ENCODE data around the gene SLX4IP. TPM values are rescaled to one million over a fixed set of nuclear protein-coding genes. Genes with fewer than 3 reads are reported as not detected.
"Not testable (repeated sequence)": the region's sequence is repeated elsewhere in the genome, so short reads cannot be mapped to it uniquely, and the experiment has no call there.

Gene SLX4IP
- total RNA-seq, 2 donors from 2014 or later = 4.0 to 4.6 TPM

DNA sequence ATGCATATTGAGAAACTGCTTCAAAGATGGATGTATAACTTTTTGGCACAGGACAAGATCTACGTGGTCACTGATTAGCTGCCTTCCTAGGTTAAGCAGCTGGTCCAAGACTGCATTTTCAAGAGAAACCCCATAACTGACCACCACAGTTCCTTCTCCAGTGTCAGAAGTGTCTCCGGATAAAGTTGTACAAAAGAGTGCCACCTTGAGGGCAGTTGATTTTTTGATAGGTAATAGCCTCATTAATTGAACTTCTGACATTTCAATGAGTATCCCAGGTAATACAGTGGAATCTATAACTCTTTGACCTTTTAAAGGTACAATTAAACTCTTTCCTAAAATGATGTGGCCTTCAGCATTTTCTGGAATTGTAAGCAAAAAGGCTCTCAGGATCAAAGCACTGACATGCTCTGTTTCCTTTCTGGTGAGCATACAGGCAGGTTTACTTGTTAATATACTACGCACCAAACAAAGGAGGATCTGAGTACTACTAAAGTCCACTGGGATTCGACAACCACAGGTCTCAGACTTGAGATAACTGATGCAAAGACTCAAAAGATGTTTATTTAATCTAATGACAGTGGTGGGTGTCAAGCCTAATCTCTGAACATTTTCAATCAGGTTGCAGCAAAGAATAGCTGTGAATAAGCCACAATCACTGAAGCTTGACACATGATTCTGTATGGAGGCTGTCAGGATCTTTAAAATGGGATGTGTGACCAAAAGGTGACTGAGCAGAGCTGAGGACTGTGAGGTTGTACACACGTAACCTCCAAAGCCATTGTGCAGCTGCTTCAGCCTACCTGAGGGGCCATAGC is 22.3 kb upstream of the SLX4IP start:
- no peaks in the 10 kb centered on the region for H3K9me3 ChIP-seq (ENCODE audit: control insufficient read depth, low read length, poor library complexity, severe bottlenecking)
- no peak overlapping the region for H3K4me3 Mint-ChIP-seq
- H3K27me3 Mint-ChIP-seq = no peaks in the 10 kb centered on the region
- H3K36me3 Mint-ChIP-seq (ENCODE audit: low read depth) = peaks cover 4% of the 10 kb centered on the region
- H3K27ac Mint-ChIP-seq = no peak overlapping the region
- DNase-seq = no peak
- no peak for ATAC-seq
- H3K4me1 Mint-ChIP-seq = peaks cover 6% of the 10 kb centered on the region

DNA sequence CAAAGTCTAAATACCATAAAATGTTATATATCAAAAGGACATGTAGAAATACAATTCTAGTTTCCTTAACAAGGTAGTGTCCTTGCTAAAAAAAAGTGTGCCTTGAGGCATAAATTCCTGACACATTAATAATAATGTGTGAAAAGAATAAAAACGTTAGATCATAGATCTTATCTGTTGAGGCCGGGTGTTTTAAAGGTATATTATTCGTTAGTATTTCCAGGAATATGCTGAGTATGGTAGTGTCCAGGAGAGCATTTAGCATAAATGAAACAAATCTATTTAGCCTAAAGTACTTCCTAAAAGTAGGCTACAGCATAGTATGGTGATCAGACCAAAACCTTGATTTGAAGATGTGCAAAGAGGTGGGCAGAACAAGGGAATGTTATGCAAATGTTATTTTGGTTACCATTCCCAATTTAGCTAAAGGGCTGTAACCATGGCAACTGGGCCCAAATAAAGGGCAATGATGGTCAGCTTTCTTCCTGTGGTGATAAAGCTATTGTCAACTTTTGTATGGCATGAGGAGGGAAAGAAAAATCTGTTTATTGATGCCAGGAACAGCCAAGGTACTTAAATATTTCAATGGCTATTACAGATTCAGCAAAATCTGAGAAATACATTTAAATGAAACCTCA is 20.0 kb upstream of the SLX4IP start:
- no peak for DNase-seq
- no peaks in the 10 kb centered on the region for H3K9me3 ChIP-seq (ENCODE audit: control insufficient read depth, low read length, poor library complexity, severe bottlenecking)
- peaks cover 8% of the 10 kb centered on the region for H3K4me1 Mint-ChIP-seq
- peaks cover 4% of the 10 kb centered on the region for H3K36me3 Mint-ChIP-seq (ENCODE audit: low read depth)
- no peak for ATAC-seq
- no peak overlapping the region for H3K27ac Mint-ChIP-seq
- no peak overlapping the region for H3K4me3 Mint-ChIP-seq
- no peaks in the 10 kb centered on the region for H3K27me3 Mint-ChIP-seq

DNA sequence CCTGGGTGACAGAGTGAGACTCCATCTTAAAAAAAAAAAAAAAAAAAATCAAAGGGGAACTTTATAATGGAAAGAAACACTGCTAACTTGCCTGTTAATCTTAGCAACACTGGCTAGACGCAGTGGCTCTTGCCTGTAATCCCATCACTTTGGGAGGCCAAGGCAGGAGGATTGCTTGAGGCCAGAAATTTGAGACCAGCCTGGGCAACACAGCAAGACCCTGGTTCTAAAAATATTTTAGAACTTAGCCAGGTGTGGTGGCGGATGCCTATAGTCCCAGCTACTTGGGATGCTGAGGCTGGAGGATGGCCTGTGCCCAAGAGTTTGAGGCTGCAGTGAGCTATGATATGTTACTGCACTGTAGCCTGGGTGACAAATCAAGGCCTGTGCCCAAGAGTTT is 17.9 kb upstream of the SLX4IP start:
- H3K36me3 Mint-ChIP-seq (ENCODE audit: low read depth); DNase-seq; H3K27me3 Mint-ChIP-seq; H3K4me1 Mint-ChIP-seq; H3K4me3 Mint-ChIP-seq; H3K9me3 ChIP-seq (ENCODE audit: control insufficient read depth, low read length, poor library complexity, severe bottlenecking); ATAC-seq: not testable (repeated sequence)
- peak overlapping the region; percentile 61 for H3K27ac Mint-ChIP-seq

DNA sequence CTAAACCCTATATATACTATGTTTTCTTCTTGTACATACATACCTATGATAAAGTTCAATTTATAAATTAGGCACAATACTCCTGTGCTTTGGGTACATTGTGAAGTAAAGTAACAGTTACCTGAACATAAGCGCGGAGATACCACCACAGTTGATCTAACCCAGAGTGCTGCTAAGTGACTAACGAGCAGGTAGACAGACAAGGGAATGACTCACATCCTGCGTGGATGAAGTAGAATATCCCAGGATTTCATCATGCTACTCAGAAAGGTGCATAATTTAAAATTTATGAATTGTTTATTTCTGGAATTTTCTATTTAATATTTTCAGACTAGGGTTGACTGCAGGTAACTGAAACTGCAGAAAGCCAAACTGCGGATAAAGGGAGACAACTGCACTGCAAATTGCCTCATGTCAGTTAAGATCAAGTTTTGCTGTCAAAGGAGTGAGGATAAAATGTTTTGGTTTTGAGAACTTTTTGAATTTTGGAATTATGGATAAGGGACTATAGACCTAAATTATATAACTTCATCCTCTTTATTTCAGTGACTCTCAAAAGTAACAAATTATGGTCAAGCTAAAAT is 15.5 kb upstream of the SLX4IP start:
- Mint-ChIP-seq H3K36me3 (ENCODE audit: low read depth) (peaks cover 6% of the 10 kb centered on the region), H3K27ac (no peak overlapping the region), H3K4me1 (peaks cover 10% of the 10 kb centered on the region), H3K4me3 (no peak overlapping the region), H3K27me3 (no peaks in the 10 kb centered on the region)
- no peaks in the 10 kb centered on the region for H3K9me3 ChIP-seq (ENCODE audit: control insufficient read depth, low read length, poor library complexity, severe bottlenecking)
- DNase-seq = no peak
- ATAC-seq = no peak

DNA sequence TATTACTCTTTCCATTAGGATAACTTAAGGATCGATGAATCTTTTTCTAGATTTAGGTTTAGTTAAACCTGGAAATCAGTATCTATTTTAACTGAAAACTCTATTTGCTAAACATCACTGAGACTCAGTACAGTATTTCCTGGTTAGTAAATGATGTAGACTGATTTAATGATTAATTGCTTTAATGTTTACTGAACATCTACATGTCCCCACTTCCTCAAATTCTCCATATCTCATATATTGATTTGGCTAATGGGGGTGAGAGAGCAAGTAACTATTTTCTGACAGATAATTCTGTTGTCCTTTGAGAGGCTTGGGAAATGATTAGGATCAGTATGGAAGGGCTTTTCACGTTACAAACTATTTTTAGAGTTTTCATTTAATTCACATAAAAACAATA is 11.4 kb upstream of the SLX4IP start:
- no peak overlapping the region for H3K27ac Mint-ChIP-seq
- H3K9me3 ChIP-seq (ENCODE audit: control insufficient read depth, low read length, poor library complexity, severe bottlenecking) = no peaks in the 10 kb centered on the region
- H3K4me1 Mint-ChIP-seq = peaks cover 8% of the 10 kb centered on the region
- no peak overlapping the region for H3K4me3 Mint-ChIP-seq
- DNase-seq = no peak
- H3K36me3 Mint-ChIP-seq (ENCODE audit: low read depth) = peaks cover 2% of the 10 kb centered on the region
- H3K27me3 Mint-ChIP-seq = no peaks in the 10 kb centered on the region
- ATAC-seq = no peak

DNA sequence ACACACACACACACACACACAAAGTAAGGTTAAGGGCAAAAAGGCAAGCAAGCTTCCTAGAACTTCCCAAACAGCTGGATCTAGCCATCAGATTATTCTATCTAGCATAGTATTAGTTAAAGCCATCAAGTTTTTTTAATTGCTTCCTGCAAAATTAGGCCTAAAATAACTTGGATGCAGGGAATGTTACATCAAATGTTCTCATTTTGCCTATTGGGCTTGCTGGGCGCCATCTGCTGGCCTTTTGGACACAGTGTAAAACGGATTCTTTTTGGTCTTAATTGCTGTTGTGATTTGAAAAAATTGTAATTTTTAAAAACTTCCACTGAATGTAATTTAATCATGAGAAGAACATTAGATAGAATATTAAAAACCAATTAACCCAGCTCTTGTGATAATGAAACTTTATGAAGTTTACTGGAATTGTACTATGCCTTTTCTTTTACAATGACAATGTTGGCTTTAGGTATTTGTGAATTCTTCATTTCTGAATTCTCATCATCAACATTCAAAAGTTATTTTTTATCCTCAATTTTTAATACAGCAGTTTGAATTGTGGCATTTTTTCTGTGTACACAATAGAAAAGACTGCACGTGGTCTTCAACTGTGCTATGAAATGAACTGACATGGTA is 7.9 kb upstream of the SLX4IP start:
- ATAC-seq (peak; percentile 56), DNase-seq (peak in 2 of 3 donors; percentile 15 to 25)
- H3K9me3 ChIP-seq (ENCODE audit: control insufficient read depth, low read length, poor library complexity, severe bottlenecking) = no peaks in the 10 kb centered on the region
- Mint-ChIP-seq H3K27ac (peak overlapping the region; percentile 54), H3K36me3 (ENCODE audit: low read depth) (peaks cover 2% of the 10 kb centered on the region), H3K27me3 (no peaks in the 10 kb centered on the region), H3K4me3 (peak overlapping the region; percentile 21), H3K4me1 (peaks cover 31% of the 10 kb centered on the region)

DNA sequence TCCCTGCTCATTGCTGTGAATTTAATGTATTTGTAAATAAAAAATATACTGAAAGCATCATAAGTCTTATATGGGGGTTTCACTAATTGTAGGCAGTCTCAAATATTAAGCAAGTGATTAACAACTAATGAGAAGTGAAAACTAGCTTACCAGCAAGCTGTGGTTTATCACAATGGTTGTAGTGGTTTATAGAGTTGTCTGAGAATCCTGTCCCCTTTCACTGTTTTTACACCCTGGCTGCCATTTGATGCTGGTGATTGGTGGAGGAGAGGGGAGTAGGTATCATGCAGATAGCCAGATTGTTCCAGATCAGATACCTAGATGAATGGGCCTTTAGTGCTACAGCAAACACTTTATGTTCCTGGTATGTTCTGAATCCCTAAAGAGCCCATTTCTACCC is 7.1 kb upstream of the SLX4IP start:
- no peak for DNase-seq
- peaks cover 31% of the 10 kb centered on the region for H3K4me1 Mint-ChIP-seq

DNA sequence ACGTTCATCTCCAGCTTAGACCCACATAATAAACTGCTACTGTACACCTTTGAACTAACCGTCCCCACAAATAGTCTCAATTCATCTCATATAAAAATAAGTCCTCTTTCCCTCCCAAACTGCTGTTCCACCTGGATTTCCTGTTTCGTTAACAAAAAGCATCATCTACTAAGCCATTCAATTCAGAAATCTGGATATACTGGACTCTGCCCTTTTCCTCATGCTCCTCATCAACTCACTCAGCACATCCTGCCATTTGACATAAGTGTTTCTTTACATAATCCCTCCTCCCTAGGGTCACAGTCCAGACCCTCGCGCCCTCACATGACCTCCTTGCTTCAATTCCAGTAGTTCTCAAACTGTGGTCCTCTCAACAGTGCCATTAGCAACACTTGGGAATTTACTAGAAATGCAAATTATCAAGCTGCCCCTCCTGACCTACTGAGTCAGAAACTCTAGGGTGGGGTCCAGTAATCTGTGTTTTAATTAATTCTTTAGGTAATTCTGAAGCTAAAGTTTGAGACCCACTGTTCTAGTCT is 5.6 kb upstream of the SLX4IP start:
- DNase-seq (no peak), ATAC-seq (no peak)
- H3K4me1 Mint-ChIP-seq = peaks cover 35% of the 10 kb centered on the region
- H3K27me3 Mint-ChIP-seq = no peaks in the 10 kb centered on the region
- no peaks in the 10 kb centered on the region for H3K36me3 Mint-ChIP-seq (ENCODE audit: low read depth)
- H3K4me3 Mint-ChIP-seq = no peak overlapping the region
- no peaks in the 10 kb centered on the region for H3K9me3 ChIP-seq (ENCODE audit: control insufficient read depth, low read length, poor library complexity, severe bottlenecking)
- peak overlapping the region; percentile 57 for H3K27ac Mint-ChIP-seq

More for the DNA sequence above, 7.1 kb upstream of the SLX4IP start:
- Mint-ChIP-seq H3K27me3 (no peaks in the 10 kb centered on the region), H3K27ac (peak overlapping the region; percentile 47), H3K36me3 (ENCODE audit: low read depth) (peaks cover 2% of the 10 kb centered on the region), H3K4me3 (no peak overlapping the region)
- no peaks in the 10 kb centered on the region for H3K9me3 ChIP-seq (ENCODE audit: control insufficient read depth, low read length, poor library complexity, severe bottlenecking)
- no peak for ATAC-seq

DNA sequence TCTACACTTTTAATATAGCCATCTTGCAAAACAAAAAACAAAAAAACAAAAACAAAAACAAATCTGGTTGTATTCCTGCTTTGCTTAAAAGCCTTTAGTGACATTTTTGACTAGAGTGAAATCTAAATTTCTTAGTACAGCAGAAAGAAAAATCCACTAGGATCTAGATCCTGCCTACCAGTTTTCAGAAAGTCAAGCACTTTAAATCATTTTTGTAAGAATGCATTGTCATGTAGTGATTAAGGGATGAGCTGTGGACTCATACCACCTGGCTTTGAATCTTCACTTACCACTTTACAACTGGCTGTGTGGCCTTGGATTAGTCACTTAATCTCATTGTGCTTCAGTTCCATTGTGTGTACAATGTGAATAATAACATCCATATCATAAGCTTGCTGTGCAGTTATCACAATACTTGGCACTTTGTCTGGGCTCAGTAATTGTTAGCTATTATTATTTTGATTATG is 5.1 kb upstream of the SLX4IP start:
- Mint-ChIP-seq H3K4me3 (no peak overlapping the region), H3K36me3 (ENCODE audit: low read depth) (no peaks in the 10 kb centered on the region), H3K4me1 (peaks cover 35% of the 10 kb centered on the region), H3K27me3 (no peaks in the 10 kb centered on the region), H3K27ac (peak overlapping the region; percentile 43)
- no peaks in the 10 kb centered on the region for H3K9me3 ChIP-seq (ENCODE audit: control insufficient read depth, low read length, poor library complexity, severe bottlenecking)
- DNase-seq = no peak
- ATAC-seq = no peak

DNA sequence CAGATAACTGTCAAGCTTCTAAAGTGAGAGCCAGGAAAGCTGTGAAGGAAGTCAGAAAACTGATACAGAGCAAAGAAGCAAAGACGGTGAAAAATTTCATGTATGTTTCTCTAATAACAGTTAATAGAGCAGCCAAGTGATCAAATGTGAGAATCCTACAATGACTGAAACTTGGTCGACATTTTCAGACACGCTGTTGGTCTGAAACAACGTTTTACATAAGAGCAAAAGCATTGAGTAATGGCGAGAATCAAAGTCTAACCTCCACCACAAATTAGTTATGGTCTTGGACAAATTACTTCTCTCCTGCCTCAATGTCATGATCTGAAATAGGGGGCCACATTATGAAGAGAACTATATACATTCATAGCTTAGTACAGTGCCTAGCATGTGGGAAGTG is 4.4 kb upstream of the SLX4IP start:
- Mint-ChIP-seq H3K27ac (peak overlapping the region; percentile 43), H3K4me3 (no peak overlapping the region), H3K27me3 (no peaks in the 10 kb centered on the region), H3K36me3 (ENCODE audit: low read depth) (no peaks in the 10 kb centered on the region), H3K4me1 (peaks cover 39% of the 10 kb centered on the region)
- DNase-seq = no peak
- no peak for ATAC-seq
- no peaks in the 10 kb centered on the region for H3K9me3 ChIP-seq (ENCODE audit: control insufficient read depth, low read length, poor library complexity, severe bottlenecking)

DNA sequence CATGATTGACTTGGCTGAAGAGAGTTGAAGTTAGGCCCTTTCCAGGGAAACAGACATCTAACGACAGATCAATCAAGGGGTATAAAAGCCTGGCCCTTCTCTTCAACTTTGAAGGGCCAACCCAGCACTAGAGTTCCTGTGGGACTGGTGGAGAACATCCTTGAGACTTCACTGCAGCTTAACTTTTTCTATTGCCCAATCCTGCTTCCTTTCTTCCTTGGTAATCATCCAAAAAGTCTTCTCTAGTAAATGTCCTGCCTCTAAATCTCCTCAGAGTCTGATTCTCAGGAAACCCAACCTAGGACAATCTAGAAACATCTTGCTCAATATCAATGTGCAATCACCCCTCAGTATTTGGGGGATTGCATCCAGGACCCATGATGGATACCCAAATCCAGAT is 3.0 kb upstream of the SLX4IP start:
- peaks cover 37% of the 10 kb centered on the region for H3K4me1 Mint-ChIP-seq
- H3K27me3 Mint-ChIP-seq = no peaks in the 10 kb centered on the region
- H3K27ac Mint-ChIP-seq = peak overlapping the region; percentile 92
- no peaks in the 10 kb centered on the region for H3K36me3 Mint-ChIP-seq (ENCODE audit: low read depth)
- H3K4me3 Mint-ChIP-seq = no peak overlapping the region
- ATAC-seq (no peak), DNase-seq (no peak)
- H3K9me3 ChIP-seq (ENCODE audit: control insufficient read depth, low read length, poor library complexity, severe bottlenecking) = no peaks in the 10 kb centered on the region

DNA sequence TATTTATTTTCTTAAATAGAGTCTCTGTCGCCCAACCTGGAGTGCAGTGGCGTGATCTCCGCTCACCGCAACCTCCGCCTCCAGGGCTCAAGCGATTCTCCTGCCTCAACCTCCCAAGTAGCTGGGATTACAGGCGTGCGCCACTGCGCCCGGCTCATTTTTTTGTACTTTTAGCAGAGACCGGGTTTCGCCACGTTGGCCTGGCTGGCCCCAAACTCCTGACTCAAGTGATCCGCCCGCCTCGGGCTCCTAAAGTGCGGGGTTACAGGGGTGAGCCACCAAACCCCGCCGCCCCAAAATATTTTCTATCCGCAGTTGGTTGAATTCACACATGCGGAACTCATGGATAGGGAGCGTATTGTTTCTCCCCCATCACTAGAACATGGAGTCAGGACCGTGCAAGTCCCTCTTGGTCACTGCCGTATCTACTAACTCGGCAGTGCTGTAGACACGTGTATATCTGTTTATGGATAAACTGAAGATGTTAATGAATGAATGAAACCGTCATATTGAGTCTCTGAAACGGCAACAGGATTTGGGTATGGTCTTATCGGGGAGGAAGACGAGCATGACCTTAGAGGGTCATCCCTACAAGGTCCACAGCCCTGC is 2.0 kb upstream of the SLX4IP start:
- Mint-ChIP-seq H3K4me1 (peaks cover 36% of the 10 kb centered on the region), H3K4me3 (peak overlapping the region; percentile 91), H3K36me3 (ENCODE audit: low read depth) (no peaks in the 10 kb centered on the region)

More for the DNA sequence above, 2.0 kb upstream of the SLX4IP start:
- DNase-seq = no peak
- H3K27ac Mint-ChIP-seq = peak overlapping the region; percentile 92
- no peaks in the 10 kb centered on the region for H3K9me3 ChIP-seq (ENCODE audit: control insufficient read depth, low read length, poor library complexity, severe bottlenecking)
- no peaks in the 10 kb centered on the region for H3K27me3 Mint-ChIP-seq
- ATAC-seq = no peak

Data from T-helper 17 cell (primary cell).